GM12875 (cell line): ENCODE measurements around the gene TMCC1.

Experiments used
- H3K4me3 ChIP-seq: one replicate; pipeline ENCODE4 v1.5.1; 2011; ENCODE audit warnings: low read depth, low read length, control low read depth
- CTCF ChIP-seq: IDR thresholded peaks from 2 replicates; pipeline ENCODE4 v1.5.1; 2011; ENCODE audit warnings: low read depth, mild to moderate bottlenecking, control low read depth, inconsistent platforms, low read length, moderate library complexity, borderline replicate concordance; ENCODE audit not compliant: insufficient read depth

Gene TMCC1

GRCh38 chr3:129615751-129616281 lies 277.7 kb downstream of the TMCC1 start:
- TF ChIP-seq CTCF, result no peak
- no peak overlapping the region for H3K4me3 ChIP-seq

GRCh38 chr3:129614927-129615363 lies 278.6 kb downstream of the TMCC1 start:
- H3K4me3 ChIP-seq, result no peak overlapping the region
- no peak for TF ChIP-seq CTCF

GRCh38 chr3:129614435-129614834 lies 279.1 kb downstream of the TMCC1 start:
- H3K4me3 ChIP-seq, result no peak overlapping the region
- TF ChIP-seq CTCF, result no peak

- no peak for TF ChIP-seq CTCF
- no peak overlapping the region for H3K4me3 ChIP-seq
These were observed 280.2 kb downstream of the TMCC1 start for GRCh38 chr3:129613367-129613740.

- no peak for TF ChIP-seq CTCF
- H3K4me3 ChIP-seq, result no peak overlapping the region
These were observed 280.8 kb downstream of the TMCC1 start for GRCh38 chr3:129612534-129613366.

- no peak overlapping the region for H3K4me3 ChIP-seq
- TF ChIP-seq CTCF, result no peak
These were observed 281.5 kb downstream of the TMCC1 start for GRCh38 chr3:129611812-129612533.
